Neural cell (in vitro differentiated cells): ENCODE data around the gene PLCZ1. TPM values are rescaled to one million over a fixed set of nuclear protein-coding genes. Genes with fewer than 3 reads are reported as not detected.
"Not testable (repeated sequence)": the region's sequence is repeated elsewhere in the genome, so short reads cannot be mapped to it uniquely, and the experiment has no call there.

ENCODE experiments used
- H2AFZ ChIP-seq: fragments of 200-600, 300-800 bp; sonication (generic), shearing (Covaris generic); 2 replicates; pipeline ENCODE4 v1.6.0; 2014; ENCODE audit warnings: low read depth, mild to moderate bottlenecking, antibody characterized with exemption, low read length, moderate library complexity
- H3F3A ChIP-seq: fragments of 200-600 bp; shearing (Covaris generic); 2 replicates; pipeline ENCODE4 v1.6.1; 2016; ENCODE audit warnings: mild to moderate bottlenecking, moderate library complexity, mixed read lengths, antibody characterized with exemption, low read length; ENCODE audit not compliant: insufficient read depth, poor library complexity, severe bottlenecking
- H3K27ac ChIP-seq: fragments of 200-600, 300-800 bp; sonication (generic), shearing (Covaris generic); 2 replicates; pipeline ENCODE4 v1.5.1; 2014; ENCODE audit warnings: mild to moderate bottlenecking, low read length, moderate library complexity
- H3K27me3 ChIP-seq: fragments of 300-800, 200-600 bp; sonication (generic), shearing (Covaris generic); 2 replicates; pipeline ENCODE4 v1.6.0; 2014; ENCODE audit warnings: mild to moderate bottlenecking, low read depth, low read length, moderate library complexity; ENCODE audit not compliant: insufficient read depth
- H3K36me3 ChIP-seq: fragments of 300-800, 200-600 bp; sonication (generic), shearing (Covaris generic); 2 replicates; pipeline ENCODE4 v1.5.1; 2014; ENCODE audit warnings: mild to moderate bottlenecking, antibody characterized with exemption, low read length, moderate library complexity; ENCODE audit not compliant: insufficient read depth
- H3K4me2 ChIP-seq: fragments of 300-800, 200-600 bp; sonication (generic), shearing (Covaris generic); 2 replicates; pipeline ENCODE4 v1.6.0; 2014; ENCODE audit warnings: mild to moderate bottlenecking, low read length
- H3K4me3 ChIP-seq: fragments of 300-800, 200-600 bp; sonication (generic), shearing (Covaris generic); 2 replicates; pipeline ENCODE4 v1.5.1; 2014; ENCODE audit warnings: mild to moderate bottlenecking, low read length, moderate library complexity
- H3K79me2 ChIP-seq: fragments of 200-600 bp; shearing (Covaris generic); replicated peaks from 2 replicates; pipeline ENCODE4 v1.6.0; 2014; ENCODE audit warnings: mild to moderate bottlenecking, low read length, moderate library complexity; ENCODE audit not compliant: insufficient read depth
- H3K9ac ChIP-seq: fragments of 300-800, 200-600 bp; sonication (generic), shearing (Covaris generic); 2 replicates; pipeline ENCODE4 v1.6.1; 2016; ENCODE audit warnings: mild to moderate bottlenecking, low read length, mixed read lengths
- H3K9me2 ChIP-seq: fragments of 200-600 bp; shearing (Covaris generic); 2 replicates; pipeline ENCODE4 v1.6.1; 2016; ENCODE audit warnings: mild to moderate bottlenecking, low read length, mixed read lengths; ENCODE audit not compliant: insufficient read depth
- H3K9me3 ChIP-seq: fragments of 200-600, 300-800 bp; sonication (generic), shearing (Covaris generic); 2 replicates; pipeline ENCODE4 v1.6.1; 2016; ENCODE audit warnings: mild to moderate bottlenecking, mixed run types, low read length, moderate library complexity, mixed read lengths
- H4K20me1 ChIP-seq: fragments of 200-600 bp; shearing (Covaris generic); 2 replicates; pipeline ENCODE4 v1.6.1; 2016; ENCODE audit warnings: mild to moderate bottlenecking, mixed run types; ENCODE audit not compliant: insufficient read depth
- EP300 ChIP-seq: fragments of 450-650 bp; conservative IDR thresholded peaks from 2 replicates; pipeline ENCODE4 v1.6.1; 2014; ENCODE audit warnings: antibody characterized with exemption, mild to moderate bottlenecking, moderate library complexity; ENCODE audit not compliant: poor library complexity, severe bottlenecking
- EZH2 ChIP-seq: fragments of 200-600, 300-800 bp; shearing (Covaris generic), sonication (generic); IDR thresholded peaks from 2 replicates; pipeline ENCODE4 v1.6.1; 2014; ENCODE audit warnings: antibody characterized with exemption, low read length, borderline replicate concordance, mild to moderate bottlenecking; ENCODE audit not compliant: insufficient read depth, poor library complexity, severe bottlenecking
- MXI1 ChIP-seq: fragments of 450-650 bp; conservative IDR thresholded peaks from 2 replicates; pipeline ENCODE4 v1.6.1; 2014; ENCODE audit warnings: antibody characterized with exemption, mild to moderate bottlenecking; ENCODE audit not compliant: poor library complexity, severe bottlenecking
- POLR2AphosphoS5 ChIP-seq: IDR thresholded peaks from 2 replicates; pipeline ENCODE4 v1.6.1; 2012
- RAD21 ChIP-seq: fragments of 450-650 bp; conservative IDR thresholded peaks from 2 replicates; pipeline ENCODE4 v1.6.1; 2014; ENCODE audit warnings: antibody characterized with exemption, mild to moderate bottlenecking, moderate library complexity
- SMC3 ChIP-seq: fragments of 450-650 bp; conservative IDR thresholded peaks from 2 replicates; pipeline ENCODE4 v1.6.1; 2014; ENCODE audit warnings: antibody characterized with exemption, mild to moderate bottlenecking, moderate library complexity; ENCODE audit not compliant: poor library complexity
- TAF1 ChIP-seq: IDR thresholded peaks from 2 replicates; pipeline ENCODE4 v1.6.1; 2012; ENCODE audit warnings: low read depth
- polyA plus RNA-seq: library from polyadenylated mRNA; depleted of rRNA; stranded (reverse); fragments of >200 nt; gene quantifications from 2 replicates; pipeline ENCODE4 v1.2.3, GENCODE V29; 2014
- TF ChIP-seq, protein P1 (sequence below): fragments of 450-650 bp; IDR thresholded peaks from 2 replicates; pipeline ENCODE4 v1.5.1; 2014; ENCODE audit warnings: antibody characterized with exemption, mild to moderate bottlenecking, moderate library complexity; ENCODE audit not compliant: poor library complexity, severe bottlenecking
- TF ChIP-seq, protein P2 (sequence below): IDR thresholded peaks from 2 replicates; pipeline ENCODE4 v1.6.1; 2012; ENCODE audit warnings: borderline replicate concordance

Gene PLCZ1
- polyA plus RNA-seq, 1 donor from 2014 or later = not detected

DNA sequence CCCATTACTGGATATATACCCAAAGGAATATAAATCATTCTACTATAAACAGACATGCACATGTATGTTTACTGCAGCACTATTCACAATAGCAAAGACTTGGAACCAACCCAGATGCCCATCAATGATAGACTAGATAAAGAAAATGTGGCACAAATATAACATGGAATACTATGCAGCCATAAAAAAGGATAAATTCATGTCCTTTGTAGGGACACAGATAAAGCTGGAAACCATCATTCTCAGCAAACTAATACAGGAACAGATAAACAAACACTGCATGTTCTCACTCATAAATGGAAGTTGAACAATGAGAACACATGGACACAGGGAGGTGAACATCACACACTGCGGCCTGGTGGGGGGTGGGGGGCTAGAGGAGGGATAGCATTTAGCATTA is 28.7 kb upstream of the PLCZ1 start:
- H3K4me2 ChIP-seq, H3K79me2 ChIP-seq, H3K4me3 ChIP-seq, H3K9ac ChIP-seq, H3K9me2 ChIP-seq, H2AFZ ChIP-seq, H4K20me1 ChIP-seq, H3K36me3 ChIP-seq, H3K9me3 ChIP-seq, H3F3A ChIP-seq, H3K27ac ChIP-seq, H3K27me3 ChIP-seq: not testable (repeated sequence)

DNA sequence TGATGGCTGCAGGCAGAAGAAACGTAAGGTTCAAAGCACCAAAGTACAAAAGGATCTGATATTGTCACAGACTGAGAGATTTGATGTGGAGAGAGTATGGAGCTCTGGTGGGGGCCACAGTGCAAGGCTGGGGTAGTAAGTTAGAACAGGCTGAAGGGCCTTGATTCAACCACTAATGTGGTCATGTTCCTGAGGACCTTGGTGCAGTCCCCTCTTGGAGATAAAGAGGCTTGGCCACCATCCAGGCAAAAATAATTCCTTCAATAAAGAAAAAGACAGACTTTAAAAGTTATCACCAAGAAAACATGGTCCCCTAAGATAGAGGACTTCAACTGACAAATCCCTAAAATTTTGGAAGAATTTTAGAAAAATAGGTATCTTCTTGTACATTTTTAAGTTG is 17.5 kb upstream of the PLCZ1 start:
- Histone ChIP-seq H3K4me2 (no peak overlapping the region), H3F3A (no peaks in the 10 kb centered on the region)

DNA sequence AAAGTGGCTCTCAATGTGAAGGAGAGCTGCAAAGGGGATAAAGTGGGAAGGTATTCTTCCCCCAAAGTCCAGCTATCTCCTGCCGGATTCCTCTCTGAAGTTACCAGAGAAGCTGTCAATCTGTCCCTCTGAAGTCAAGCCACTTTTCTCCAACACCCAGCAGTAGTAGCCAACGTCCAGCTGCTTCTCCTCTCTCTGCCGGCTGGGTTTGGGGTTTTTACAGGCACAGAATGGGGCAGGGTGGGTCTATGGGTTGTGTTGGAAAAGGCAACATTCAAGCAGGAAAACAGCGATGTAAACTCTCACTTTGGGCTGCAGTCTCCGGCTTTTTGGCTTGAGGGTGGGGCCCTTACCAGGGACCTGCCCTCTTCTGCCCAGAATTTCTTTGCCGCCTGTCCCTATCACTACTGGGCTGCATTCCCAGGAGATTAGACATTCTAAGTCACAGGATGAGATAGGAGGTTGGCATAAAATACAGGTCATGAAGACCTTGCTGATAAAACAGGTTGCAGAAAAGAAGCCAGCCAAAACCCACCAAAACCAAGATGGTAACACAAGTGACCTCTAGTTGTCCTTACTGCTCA is 16.4 kb upstream of the PLCZ1 start:
- Histone ChIP-seq H4K20me1 (no peaks in the 10 kb centered on the region), H3K27ac (no peak overlapping the region), H3K79me2 (no peaks in the 10 kb centered on the region), H3K36me3 (no peaks in the 10 kb centered on the region), H3F3A (no peaks in the 10 kb centered on the region), H3K4me3 (no peak overlapping the region), H3K27me3 (no peaks in the 10 kb centered on the region), H3K9ac (no peak overlapping the region), H3K9me2 (no peaks in the 10 kb centered on the region), H3K9me3 (no peaks in the 10 kb centered on the region), H2AFZ (no peak overlapping the region), H3K4me2 (no peak overlapping the region)
- TF ChIP-seq TAF1 = no peak

More for the DNA sequence above, 17.5 kb upstream of the PLCZ1 start:
- no peaks in the 10 kb centered on the region for H3K9me3 ChIP-seq
- H3K27me3 ChIP-seq = no peaks in the 10 kb centered on the region
- TF ChIP-seq, protein P1, sequence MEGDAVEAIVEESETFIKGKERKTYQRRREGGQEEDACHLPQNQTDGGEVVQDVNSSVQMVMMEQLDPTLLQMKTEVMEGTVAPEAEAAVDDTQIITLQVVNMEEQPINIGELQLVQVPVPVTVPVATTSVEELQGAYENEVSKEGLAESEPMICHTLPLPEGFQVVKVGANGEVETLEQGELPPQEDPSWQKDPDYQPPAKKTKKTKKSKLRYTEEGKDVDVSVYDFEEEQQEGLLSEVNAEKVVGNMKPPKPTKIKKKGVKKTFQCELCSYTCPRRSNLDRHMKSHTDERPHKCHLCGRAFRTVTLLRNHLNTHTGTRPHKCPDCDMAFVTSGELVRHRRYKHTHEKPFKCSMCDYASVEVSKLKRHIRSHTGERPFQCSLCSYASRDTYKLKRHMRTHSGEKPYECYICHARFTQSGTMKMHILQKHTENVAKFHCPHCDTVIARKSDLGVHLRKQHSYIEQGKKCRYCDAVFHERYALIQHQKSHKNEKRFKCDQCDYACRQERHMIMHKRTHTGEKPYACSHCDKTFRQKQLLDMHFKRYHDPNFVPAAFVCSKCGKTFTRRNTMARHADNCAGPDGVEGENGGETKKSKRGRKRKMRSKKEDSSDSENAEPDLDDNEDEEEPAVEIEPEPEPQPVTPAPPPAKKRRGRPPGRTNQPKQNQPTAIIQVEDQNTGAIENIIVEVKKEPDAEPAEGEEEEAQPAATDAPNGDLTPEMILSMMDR = no peak
- no peak for TF ChIP-seq SMC3
- TF ChIP-seq EP300 = no peak
- TF ChIP-seq POLR2AphosphoS5 = no peak
- no peak for TF ChIP-seq MXI1
- no peak for TF ChIP-seq EZH2
- TF ChIP-seq, protein P2, sequence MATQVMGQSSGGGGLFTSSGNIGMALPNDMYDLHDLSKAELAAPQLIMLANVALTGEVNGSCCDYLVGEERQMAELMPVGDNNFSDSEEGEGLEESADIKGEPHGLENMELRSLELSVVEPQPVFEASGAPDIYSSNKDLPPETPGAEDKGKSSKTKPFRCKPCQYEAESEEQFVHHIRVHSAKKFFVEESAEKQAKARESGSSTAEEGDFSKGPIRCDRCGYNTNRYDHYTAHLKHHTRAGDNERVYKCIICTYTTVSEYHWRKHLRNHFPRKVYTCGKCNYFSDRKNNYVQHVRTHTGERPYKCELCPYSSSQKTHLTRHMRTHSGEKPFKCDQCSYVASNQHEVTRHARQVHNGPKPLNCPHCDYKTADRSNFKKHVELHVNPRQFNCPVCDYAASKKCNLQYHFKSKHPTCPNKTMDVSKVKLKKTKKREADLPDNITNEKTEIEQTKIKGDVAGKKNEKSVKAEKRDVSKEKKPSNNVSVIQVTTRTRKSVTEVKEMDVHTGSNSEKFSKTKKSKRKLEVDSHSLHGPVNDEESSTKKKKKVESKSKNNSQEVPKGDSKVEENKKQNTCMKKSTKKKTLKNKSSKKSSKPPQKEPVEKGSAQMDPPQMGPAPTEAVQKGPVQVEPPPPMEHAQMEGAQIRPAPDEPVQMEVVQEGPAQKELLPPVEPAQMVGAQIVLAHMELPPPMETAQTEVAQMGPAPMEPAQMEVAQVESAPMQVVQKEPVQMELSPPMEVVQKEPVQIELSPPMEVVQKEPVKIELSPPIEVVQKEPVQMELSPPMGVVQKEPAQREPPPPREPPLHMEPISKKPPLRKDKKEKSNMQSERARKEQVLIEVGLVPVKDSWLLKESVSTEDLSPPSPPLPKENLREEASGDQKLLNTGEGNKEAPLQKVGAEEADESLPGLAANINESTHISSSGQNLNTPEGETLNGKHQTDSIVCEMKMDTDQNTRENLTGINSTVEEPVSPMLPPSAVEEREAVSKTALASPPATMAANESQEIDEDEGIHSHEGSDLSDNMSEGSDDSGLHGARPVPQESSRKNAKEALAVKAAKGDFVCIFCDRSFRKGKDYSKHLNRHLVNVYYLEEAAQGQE = no peak
- no peak for TF ChIP-seq RAD21
- TF ChIP-seq TAF1 = no peak
- no peak overlapping the region for H3K9ac ChIP-seq
- H3K79me2 ChIP-seq = no peaks in the 10 kb centered on the region
- H3K9me2 ChIP-seq = no peaks in the 10 kb centered on the region
- no peak overlapping the region for H3K4me3 ChIP-seq
- H3K36me3 ChIP-seq = no peaks in the 10 kb centered on the region
- no peaks in the 10 kb centered on the region for H4K20me1 ChIP-seq
- H3K27ac ChIP-seq = no peak overlapping the region
- H2AFZ ChIP-seq = no peak overlapping the region
